ENCODE measurements around the gene MYL5.
"Not testable (repeated sequence)": the region's sequence is repeated elsewhere in the genome, so short reads cannot be mapped to it uniquely, and the experiment has no call there.

Gene MYL5

DNA sequence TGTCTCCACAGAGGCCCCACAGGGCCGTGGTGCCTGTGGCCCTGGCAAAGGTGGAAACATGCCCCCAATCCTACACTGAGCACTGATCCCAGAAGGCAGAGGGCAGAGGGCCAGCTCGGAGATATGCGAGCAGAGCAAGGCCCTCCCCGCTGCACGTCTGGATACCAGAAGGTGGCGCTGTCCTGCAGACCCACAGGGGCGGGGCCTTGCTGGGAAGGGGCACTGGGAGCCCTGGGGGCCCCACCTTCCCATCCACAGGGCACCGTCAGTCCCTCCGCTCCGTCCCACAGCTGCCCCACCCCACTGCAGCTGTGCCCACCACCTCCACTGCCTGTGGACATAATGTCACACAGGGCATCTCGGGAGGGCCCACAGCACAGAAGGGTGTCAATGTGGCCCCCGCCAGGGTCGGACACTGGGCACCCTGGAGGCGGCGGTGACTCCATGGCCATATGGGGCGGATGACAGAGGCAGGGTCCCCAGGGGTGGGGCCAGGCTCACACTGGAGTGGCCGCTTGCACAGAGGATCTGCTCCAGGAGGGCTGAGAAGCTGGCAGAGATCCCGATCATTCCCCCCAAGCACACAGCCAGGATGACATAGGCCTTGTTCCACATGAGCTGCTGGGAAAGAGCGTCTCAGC lies 9.8 kb downstream of the MYL5 start:
- no peak for DNase-seq (ENCODE audit: low read depth in 1 of 2, low spot score in 1 of 2)

DNA sequence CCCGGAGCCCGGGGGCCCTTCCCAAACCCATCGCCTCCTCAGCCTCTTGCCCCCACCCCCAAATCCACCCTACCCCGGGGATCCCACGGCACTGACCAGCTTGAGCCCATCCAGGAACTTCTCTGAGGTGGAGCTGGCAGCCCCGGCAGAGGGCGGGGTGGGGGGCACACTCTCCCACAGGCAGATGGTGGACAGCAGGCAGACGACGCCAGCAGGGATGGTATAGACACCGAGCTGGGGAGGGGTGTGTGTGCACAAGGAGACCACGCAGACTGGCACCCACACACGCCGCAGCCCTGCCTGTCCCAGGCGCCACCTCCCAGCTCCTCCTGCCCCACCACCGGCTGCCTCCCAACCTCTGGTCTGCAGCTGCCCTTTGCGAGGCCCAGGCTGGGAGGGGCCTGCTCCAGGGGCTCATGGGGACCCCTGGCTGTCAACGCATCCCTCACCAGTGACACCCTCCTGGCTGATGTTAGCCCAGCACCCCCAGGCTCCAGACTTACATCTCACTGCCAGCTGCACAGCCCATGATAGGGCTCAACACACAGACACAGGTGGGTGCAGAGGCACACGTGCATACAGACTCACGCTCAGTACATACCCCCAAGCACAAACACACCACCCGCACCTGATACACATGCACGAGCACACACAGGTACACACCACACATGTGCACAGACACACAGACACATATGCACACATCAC lies 10.4 kb downstream of the MYL5 start:
- no peak for DNase-seq (ENCODE audit: low read depth in 1 of 2, low spot score in 1 of 2)

DNA sequence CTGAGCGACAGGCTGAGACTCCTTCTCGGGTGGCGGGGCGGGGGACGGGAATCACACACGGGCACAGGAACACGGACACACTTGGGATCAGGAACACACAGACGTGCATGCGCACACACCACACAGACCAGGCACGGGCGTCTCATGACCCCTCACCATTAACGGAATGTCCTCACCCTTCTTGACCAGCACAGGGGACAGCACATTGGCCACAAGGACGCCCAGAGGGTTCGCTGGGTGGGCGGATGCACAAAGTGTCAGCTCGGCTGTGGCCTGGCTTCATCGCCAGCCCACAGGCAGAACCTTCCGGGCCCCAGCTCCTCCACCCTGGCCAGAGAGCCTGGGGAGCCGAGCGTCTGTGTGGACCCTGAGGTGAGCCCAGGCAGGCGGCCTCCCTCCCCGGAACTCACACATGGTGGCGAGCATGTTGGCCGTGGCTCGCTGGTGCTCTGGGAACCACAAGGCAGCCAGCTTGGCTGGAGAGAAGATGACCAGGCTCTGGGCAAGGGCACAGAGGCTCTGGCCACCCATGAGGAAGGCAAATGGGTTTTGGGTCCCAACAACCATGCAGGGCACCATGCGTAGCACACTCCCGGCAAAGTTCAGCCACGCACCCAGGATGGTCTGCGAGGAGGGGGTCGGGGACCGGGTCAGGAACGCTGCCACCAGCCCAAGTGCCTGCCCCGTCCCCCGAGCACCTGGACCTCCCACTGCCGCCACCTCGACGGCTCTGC lies 11.5 kb downstream of the MYL5 start:
- no peak for DNase-seq (ENCODE audit: low read depth in 1 of 2, low spot score in 1 of 2)

DNA sequence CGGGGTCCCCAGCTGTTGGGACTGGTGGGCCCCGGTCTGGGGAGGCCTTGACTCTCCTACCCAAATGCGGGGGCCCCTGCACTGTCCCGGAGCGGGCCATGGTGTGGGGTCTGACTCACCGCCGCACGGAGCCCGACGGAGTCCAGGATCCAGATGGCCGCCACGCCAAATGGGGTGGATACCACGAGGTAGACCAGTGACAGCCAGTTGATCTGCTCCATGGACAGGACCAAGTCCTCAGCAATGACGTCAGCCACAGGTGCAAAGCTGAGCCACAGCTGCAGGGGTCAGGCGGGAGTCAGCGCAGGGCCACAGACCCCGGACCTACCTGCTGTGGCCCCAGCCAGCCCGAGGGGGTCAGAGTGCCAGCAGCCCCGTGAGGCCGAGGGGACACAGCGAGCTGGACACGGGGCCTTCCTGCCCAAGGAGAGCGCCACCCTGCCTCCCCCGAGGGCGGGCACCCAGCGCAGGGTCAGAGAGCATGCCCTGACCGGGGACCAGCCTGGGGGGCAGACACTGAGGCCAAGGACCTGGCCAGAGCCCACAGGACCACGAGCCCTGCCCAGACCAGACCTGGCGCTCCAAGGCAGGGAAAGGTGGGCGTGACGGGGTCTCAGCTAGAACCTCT lies 12.2 kb downstream of the MYL5 start:
- DNase-seq (ENCODE audit: low read depth in 1 of 2, low spot score in 1 of 2) = no peak

GRCh38 chr4:687048-687970 lies 13.0 kb downstream of the MYL5 start:
- DNase-seq (ENCODE audit: low read depth in 1 of 2, low spot score in 1 of 2) = no peak

DNA sequence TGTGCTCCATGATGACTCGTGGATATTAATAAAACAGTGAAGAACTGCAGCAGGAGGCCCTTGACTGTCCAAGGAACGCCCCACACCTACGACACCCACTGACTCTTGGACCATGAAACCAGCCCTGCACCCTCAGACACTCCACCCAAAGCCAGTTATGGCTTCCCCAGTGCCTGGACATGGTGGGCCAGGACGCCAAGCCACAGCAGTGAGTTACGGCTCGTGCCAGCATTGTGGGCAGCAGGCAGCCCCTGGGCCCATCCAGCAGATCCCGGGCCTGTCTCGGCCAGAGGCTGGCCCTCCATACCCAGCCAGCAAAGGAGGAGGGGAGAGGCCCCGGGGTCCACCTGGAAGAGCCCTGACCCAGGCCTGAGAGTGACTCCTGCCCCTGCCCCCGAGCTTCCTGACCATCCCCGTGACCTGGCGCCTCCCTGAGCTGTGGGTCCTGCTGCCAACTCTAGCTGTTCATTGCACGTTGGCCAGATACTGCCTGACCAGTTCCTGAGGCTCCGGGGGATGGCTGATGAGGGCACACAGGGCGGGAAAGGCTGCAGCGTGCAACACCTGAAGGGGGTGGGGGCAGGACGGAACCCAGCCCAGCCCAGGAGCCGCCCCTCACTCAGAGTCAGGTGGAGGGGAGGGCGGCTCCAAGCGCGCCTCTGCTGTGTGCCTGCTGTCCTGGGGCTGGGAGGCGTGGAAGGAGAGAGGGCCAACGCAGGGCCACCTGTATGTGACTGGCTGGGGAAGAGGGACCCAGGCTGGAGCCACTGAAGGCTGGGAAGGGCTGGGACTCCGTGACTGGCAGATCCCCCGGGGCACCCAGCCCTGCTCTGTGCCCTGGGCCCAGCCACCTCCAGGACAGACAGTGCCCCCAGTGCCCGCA lies 13.9 kb downstream of the MYL5 start:
- DNase-seq (ENCODE audit: low read depth in 1 of 2, low spot score in 1 of 2) = no peak

DNA sequence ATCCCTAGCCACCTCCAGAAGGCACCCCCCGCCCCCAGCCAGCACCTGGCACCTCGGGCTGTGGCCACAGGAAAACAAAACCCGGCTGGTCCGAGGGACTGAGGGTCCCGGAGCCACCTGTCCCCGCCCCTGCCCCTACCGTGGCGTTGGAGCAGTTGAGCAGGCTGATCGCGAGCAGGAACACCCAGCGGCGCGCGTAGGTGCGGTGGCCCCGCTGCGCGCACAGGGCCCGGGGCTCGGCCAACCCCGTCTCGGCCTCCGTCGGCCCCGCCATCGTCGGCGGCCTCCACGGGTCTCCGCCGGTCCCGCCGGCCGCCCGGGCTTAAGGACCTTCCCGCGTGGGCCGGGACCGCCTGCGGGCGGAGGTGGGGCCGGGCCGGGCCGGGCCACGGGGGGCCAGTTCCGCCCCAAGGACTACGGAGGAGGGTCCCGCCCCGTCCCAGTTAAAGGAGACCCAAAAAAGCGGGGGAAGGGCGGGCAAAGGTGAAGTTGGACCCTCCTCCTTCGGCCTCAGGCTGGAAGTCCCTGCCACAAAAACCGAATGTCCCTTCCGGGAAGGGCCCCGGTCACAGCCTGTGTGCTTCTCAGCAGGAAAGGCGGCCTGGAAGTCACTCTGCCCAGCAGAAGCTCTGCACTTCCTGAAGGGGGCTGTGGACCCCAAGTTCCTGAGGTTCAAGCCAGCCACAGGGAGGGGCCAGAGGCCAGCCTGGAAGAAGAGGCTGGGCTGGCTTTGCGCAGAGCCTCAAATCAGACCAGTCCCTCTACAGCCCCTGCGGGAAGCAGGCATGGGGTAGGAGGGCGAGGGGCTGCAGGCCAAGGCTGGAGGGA lies 14.7 kb downstream of the MYL5 start, which contains the start of gene SLC49A3:
TSS of gene SLC49A3 (minus strand) at position 298 of the 828 bp plus-strand sequence. CDS start at position 274, 24 bp downstream.
- DNase-seq (ENCODE audit: low read depth in 1 of 2, low spot score in 1 of 2) = no peak

GRCh38 chr4:689723-690122 lies 15.4 kb downstream of the MYL5 start:
- DNase-seq (ENCODE audit: low read depth in 1 of 2, low spot score in 1 of 2) = no peak

GRCh38 chr4:692771-693554 lies 18.6 kb downstream of the MYL5 start:
- DNase-seq (ENCODE audit: low read depth in 1 of 2, low spot score in 1 of 2) = no peak

- DNase-seq (ENCODE audit: low read depth in 1 of 2, low spot score in 1 of 2) = not testable (repeated sequence)
Observed at GRCh38 chr4:694341-694940, 20.1 kb downstream of the MYL5 start.

DNA sequence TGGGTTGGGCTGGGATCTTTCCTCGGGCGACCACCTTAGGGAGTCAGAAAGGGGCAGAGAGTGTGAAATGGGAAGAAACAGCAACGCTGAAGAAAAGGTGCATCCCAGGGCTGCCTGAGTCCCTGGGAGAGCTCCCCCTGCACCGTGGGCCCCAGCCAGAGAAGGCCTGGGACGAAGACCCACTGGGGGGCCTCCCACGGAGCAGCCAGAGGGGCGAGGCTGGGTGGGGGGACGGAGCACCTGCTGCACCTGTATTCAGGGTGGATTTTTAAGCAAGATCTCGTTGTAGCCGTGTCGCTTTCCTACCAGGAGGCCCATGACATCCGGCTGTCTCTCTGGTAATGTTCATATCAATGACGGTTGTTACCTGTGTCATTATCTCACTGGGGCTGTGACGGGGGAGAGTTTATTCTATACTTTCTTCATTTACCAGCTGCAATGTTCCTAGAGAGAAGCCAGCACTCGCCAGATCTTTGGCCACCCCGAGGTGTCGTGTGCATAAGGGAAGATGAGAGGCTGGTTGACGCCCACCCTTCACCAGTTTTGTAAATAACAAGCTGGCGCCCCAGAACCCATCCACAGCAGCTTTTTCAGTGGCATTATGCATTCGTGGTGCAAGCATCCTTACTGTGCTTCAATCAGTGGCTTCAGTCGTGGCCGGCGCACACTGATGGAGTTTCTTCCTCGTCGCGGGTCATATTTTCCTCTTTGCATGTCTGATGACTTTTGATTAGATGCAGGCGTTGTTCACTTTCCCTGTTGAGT lies 25.7 kb downstream of the MYL5 start:
- no peak for DNase-seq (ENCODE audit: low read depth in 1 of 2, low spot score in 1 of 2)

DNA sequence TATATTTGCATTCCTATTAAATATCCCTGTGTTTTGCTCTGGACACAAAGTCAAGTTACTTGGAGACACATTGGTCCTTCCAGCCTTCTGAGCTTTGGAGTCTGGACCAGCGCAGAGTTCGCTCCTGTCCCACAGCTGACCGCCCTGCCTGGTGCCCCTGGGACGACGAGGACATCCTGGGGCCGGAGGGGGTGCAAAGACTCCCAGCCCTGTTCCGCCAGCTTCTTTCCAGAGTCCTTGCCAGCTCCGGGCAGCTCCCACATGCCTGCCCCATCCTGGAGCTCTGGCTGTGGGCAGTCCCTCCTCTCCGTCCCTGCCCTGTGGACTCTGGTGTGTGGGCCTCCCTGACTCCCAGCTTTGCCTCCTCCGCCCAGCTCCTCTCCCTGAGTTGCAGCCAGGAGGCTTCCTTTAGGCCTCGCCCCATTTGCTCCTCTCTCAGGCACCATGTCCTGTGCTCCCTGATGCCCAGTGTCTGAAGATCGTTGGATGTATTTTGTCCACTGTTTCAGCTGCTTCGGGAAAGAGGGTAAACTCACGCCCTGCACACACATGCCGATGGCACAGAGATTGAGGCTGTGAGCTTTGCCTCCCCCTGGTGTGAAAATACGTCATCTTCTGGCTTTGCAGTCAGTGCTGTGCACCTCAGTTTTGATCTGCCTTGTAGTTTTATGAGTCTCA lies 26.4 kb downstream of the MYL5 start:
- DNase-seq (ENCODE audit: low read depth in 1 of 2, low spot score in 1 of 2) = no peak

DNA sequence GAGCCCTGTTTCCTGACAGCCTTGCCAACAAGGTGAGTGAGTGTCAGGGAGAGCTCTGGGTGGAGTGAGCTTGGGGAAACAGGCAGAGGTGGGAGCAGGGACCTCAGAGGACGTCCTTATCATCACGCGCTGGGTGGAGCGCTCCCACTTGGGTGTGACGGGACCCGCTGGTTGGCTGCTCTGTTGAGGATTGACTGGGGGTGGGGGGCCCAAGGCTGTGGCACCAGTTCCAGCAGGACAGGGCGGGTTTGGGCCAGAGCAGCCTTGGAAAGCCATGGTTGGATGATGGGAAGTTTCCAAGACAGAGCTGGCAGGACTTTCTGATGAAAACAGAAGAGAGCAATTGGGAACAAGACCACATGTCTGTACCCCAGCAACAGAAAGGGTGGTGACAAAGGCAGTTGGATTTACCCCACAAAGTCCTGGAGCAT lies 28.3 kb downstream of the MYL5 start:
- no peak for DNase-seq (ENCODE audit: low read depth in 1 of 2, low spot score in 1 of 2)

DNA sequence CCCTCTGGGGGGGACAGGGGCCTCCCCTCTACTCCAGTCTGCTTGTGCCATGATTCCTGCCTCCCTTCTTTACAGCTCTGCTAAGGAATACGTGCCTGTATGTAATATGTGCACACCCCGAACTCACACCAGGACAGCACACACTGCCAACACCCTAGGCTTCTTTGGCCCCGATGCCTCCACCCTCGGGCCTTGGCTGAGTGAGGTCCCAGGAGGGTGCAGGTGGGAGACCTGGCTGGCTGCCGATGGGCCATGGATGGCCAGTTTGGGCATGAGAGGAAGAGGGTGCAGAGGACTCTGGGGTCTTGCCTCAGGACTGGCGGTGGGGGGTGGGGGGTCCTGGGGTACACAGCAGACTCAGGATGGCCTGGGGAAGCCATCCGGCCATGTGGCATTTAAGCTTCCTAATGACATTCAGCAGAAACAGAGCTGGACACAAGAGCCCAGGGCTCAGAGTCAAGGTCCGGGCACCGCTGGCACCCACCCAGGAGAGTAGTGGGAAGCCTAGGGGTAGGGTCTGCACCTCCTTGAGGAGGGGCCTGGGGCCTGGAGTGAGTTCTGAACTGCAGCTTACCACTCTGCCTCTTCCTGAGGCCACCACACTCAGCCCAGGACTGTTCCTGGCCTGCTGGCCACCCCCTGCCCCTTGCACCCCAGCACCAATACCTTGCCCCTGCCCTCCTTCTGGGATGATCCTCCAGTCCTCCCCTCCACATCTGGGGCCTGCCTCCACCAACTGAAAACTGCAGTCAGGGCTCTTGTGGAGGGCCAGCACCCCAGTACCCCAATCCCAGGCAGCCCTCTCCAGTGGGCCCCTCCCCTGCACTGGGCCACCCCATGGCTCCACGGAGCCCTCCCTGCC lies 29.2 kb downstream of the MYL5 start:
- DNase-seq (ENCODE audit: low read depth in 1 of 2, low spot score in 1 of 2) = no peak

DNA sequence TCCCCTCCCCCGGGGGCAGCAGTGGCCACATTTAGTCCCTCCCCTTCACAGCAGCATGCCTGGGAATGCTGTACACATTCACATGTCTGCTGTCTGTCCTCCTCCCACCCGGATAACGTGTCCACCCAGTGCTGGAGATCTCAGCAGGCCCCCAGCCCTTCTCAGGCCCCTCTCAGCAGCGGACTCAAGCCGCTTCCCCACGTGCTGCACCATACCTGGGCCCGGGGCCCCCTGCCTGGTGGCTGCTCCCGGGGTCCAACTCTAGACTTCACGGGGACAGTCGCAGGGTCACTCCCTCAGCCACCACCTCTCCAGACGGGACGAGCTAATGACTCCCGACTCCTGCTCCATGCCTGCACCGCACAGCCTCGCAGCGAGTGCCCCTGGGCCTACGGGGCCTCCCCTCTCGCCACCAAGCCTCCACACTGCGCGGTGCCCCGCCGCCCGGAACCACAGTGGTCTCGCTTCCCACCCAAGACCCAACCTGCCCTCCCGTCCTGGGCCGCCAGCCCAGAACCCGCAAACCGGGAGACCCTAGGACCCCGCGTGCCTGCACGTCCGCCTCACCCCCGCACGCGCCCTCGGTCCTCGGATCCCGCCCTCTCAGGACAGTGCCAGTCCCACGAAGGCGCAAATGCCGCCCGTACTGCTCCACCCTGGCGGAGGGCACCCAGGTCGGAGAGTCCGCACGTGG lies 30.0 kb downstream of the MYL5 start:
- DNase-seq (ENCODE audit: low read depth in 1 of 2, low spot score in 1 of 2) = no peak
